ENCODE results near the gene NDEL1. TPM values are rescaled to one million over a fixed set of nuclear protein-coding genes. Genes with fewer than 3 reads are reported as not detected.
A peak's percentile ranks its signal among the peaks of the same experiment; 100 is the strongest.

The NDEL1 gene
- total and polyA plus RNA-seq, 7 donors = 24.6 to 79.2 (median 37.7) TPM

DNA sequence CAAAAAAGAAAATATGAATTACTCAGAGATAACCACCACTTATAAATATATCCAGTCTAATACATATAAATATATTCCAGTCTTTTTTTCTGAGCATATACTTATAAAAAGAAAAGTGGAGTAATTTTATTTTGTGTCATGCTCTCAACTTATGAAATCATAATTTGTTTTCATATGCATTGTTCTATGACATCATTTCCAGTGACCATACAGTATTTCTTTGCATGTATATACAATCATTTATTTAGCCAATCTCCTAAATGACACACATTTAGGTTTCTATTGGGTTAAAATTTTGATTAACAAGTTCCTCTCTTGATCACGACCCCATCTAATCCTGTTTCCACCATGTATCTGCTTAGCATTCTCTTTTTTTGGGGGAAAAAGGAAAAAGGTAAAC, 16.4 kb upstream of the NDEL1 start:
- Histone ChIP-seq H3K27me3 (ENCODE audit: insufficient read depth in 3 of 3, low read length in 2 of 3) (peaks cover 0 to 28% (median 2%) of the 10 kb centered on the region in 3 donors), H3K9me3 (no peaks in the 10 kb centered on the region), H3K4me1 (no peaks in the 10 kb centered on the region), H3K36me3 (ENCODE audit: insufficient read depth in 1 of 2, low read depth in 1 of 2) (no peaks in the 10 kb centered on the region), H3K27ac (no peak overlapping the region), H3K4me3 (no peak overlapping the region)
- intact Hi-C loops (cut with DNase I) = no loop called here
- no peak for DNase-seq
- TF ChIP-seq, protein P1, sequence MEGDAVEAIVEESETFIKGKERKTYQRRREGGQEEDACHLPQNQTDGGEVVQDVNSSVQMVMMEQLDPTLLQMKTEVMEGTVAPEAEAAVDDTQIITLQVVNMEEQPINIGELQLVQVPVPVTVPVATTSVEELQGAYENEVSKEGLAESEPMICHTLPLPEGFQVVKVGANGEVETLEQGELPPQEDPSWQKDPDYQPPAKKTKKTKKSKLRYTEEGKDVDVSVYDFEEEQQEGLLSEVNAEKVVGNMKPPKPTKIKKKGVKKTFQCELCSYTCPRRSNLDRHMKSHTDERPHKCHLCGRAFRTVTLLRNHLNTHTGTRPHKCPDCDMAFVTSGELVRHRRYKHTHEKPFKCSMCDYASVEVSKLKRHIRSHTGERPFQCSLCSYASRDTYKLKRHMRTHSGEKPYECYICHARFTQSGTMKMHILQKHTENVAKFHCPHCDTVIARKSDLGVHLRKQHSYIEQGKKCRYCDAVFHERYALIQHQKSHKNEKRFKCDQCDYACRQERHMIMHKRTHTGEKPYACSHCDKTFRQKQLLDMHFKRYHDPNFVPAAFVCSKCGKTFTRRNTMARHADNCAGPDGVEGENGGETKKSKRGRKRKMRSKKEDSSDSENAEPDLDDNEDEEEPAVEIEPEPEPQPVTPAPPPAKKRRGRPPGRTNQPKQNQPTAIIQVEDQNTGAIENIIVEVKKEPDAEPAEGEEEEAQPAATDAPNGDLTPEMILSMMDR (IDR thresholded peaks at IDR 0.05) = no peak
- ATAC-seq = no peak
- WGBS, 3 donors = 42 to 55% (median 45%) methylated on average over 1 of the region's 1 CpG

DNA sequence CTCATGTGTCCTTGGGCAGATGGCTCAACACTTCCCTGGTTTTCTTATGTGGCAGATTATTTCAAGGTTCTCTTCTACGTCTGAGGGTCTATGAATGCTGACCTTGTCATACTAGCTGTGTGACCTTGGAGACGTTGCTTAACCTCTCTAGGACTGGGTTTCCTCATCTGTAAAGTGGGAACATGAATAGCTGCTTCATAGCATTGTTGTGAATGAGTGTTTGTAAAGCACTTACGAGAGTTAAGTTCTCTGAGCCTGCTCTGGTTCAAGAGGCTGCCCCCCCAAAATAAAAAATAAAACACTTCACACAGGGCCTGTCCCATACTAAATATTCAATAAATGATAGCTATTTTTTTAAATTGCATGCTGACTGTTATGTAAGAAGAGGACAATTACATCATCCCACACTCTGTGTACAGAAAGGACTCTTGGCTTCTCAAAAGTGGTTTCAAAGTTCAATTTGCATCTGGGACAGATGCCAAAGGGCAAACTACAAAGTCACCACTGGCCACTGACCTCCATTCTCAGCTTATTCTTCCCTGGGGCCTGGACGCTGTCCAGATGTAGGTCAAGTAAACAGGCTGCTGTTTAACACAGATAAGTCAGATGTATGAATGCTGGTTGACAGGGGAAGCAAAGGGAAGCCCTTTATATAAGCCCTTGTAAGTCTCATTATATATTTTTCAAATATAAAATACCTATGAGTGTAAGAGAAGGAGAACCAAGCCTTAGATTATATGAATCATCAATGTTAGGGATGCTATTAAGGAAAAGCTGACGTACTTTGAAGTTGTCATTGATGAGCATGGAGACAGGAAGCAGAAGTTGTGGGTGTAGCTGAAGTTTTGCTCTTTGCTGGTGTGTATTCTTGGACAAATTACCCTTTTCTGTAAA, 15.4 kb upstream of the NDEL1 start:
- H3K27me3 ChIP-seq (ENCODE audit: insufficient read depth in 3 of 3, low read length in 2 of 3) = peaks cover 0 to 28% (median 2%) of the 10 kb centered on the region in 3 donors
- intact Hi-C loops (cut with DNase I) = no loop called here
- WGBS, 3 donors = 42 to 50% (median 42%) methylated on average over 5 of the region's 5 CpGs

DNA sequence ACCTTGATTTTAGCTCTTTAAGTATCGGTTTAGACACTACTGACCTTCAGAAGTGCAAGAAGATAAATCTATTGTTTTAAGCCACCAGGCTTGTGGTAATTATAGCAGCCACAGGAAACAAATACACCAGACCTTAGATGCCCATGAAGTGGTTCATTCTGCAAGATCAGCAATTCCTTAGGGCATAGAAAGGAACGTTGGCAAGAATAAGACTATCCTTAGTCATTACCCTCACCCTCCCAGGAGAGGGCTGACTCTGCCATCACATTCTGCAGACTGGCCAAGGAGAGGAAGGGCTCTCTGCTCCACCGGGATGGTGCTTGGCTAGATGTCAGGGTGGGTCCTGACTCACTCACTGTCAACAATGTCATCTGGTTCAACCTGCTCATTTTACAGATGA, 14.1 kb upstream of the NDEL1 start:
- H3K4me1 ChIP-seq = no peaks in the 10 kb centered on the region
- 39 to 49% (median 46%) methylated on average over 3 of the region's 3 CpGs for WGBS, 3 donors
- peaks cover 0 to 24% (median 0%) of the 10 kb centered on the region in 3 donors for H3K27me3 ChIP-seq (ENCODE audit: insufficient read depth in 3 of 3, low read length in 2 of 3)
- ATAC-seq (no peak), DNase-seq (no peak)
- H3K36me3 ChIP-seq (ENCODE audit: insufficient read depth in 1 of 2, low read depth in 1 of 2) = no peaks in the 10 kb centered on the region
- H3K4me3 ChIP-seq = no peak overlapping the region
- no peak overlapping the region for H3K27ac ChIP-seq
- intact Hi-C loops (cut with DNase I) = no loop called here
- H3K9me3 ChIP-seq = no peaks in the 10 kb centered on the region
- TF ChIP-seq, protein P1 (IDR thresholded peaks at IDR 0.05) = no peak

More for the DNA sequence above, 15.4 kb upstream of the NDEL1 start:
- DNase-seq (peak in 1 of 2 donors; percentile 36), ATAC-seq (peak in 1 of 4 donors; percentile 21)
- H3K36me3 ChIP-seq (ENCODE audit: insufficient read depth in 1 of 2, low read depth in 1 of 2) = no peaks in the 10 kb centered on the region
- no peak overlapping the region for H3K27ac ChIP-seq
- TF ChIP-seq, protein P1 (IDR thresholded peaks at IDR 0.05) = no peak
- H3K4me1 ChIP-seq = no peaks in the 10 kb centered on the region
- H3K4me3 ChIP-seq = no peak overlapping the region
- H3K9me3 ChIP-seq = no peaks in the 10 kb centered on the region

DNA sequence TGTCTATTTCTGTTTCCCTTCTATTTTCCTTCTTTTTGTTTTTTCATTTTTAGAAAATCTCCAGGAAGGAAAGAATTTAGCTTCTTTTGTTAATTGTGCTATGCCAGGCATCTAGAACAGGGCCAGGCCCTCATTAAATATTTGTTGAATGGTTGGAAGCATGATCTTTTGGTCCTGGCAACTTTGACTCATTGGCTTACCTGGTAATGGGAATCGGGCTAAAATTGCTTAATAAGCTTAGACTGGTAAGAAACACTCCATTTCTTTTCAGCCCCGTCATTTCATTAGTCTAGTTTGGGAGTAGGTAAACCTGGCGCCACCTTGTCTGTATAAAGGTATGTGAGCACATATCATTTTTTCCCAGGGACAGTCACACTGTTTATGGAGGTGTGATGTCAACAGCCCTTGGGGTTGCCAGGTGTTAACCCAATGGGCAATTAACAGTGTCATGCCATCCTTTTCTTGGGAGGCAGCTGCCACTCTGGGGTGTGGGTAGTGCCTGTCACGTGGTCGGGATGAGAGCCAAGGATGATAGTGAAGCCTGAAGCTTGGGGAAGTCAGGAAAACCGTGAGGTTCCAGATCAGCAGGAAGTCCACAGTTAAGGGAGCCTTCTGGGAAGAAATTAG, 9.5 kb upstream of the NDEL1 start:
- Histone ChIP-seq H3K9me3 (no peaks in the 10 kb centered on the region), H3K27ac (no peak overlapping the region), H3K4me3 (no peak overlapping the region), H3K4me1 (no peaks in the 10 kb centered on the region), H3K36me3 (ENCODE audit: insufficient read depth in 1 of 2, low read depth in 1 of 2) (no peaks in the 10 kb centered on the region), H3K27me3 (ENCODE audit: insufficient read depth in 3 of 3, low read length in 2 of 3) (peaks cover 0 to 8% (median 0%) of the 10 kb centered on the region in 3 donors)
- no peak for DNase-seq
- intact Hi-C loops (cut with DNase I) = no loop called here
- 51 to 71% (median 65%) methylated on average over 6 of the region's 6 CpGs for WGBS, 3 donors
- ATAC-seq = no peak
- TF ChIP-seq, protein P1 (IDR thresholded peaks at IDR 0.05) = no peak
